Measurements from ENCODE around the gene RGS19.

Gene RGS19

DNA sequence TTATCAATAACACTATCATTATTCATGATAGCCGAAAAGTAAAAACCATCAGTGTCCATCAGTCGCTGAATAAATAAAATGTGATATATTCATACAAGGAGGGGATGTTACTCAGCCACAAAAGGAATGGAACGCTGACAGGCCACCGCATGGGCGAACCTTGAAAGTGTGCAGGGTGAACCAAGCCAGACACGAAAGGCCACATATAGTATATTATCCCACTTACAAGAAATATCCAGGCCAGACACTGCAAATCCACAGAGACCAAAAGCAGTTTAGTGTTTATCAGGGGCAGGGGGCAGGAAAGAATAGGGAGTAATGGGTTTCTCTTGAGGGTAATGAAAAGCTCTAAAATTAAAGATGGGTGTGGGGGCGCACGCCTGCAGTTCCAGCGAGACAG, 35.5 kb downstream of the RGS19 start:
- H3K36me3 ChIP-seq (ENCODE audit: control insufficient read depth, insufficient read depth, low read length): no peaks in the 10 kb centered on the region
- no peak overlapping the region for H3K4me3 ChIP-seq (ENCODE audit: low read depth, low read length)
- H3K9me3 ChIP-seq (ENCODE audit: control insufficient read depth, insufficient read depth, low read length): no peaks in the 10 kb centered on the region
- peaks cover 79% of the 10 kb centered on the region for H3K27me3 ChIP-seq (ENCODE audit: control insufficient read depth, insufficient read depth, low read length)
- H3K9ac ChIP-seq (ENCODE audit: low read depth, low read length): no peak overlapping the region
- H3K4me1 ChIP-seq (ENCODE audit: control insufficient read depth, insufficient read depth, low read length): no peaks in the 10 kb centered on the region

DNA sequence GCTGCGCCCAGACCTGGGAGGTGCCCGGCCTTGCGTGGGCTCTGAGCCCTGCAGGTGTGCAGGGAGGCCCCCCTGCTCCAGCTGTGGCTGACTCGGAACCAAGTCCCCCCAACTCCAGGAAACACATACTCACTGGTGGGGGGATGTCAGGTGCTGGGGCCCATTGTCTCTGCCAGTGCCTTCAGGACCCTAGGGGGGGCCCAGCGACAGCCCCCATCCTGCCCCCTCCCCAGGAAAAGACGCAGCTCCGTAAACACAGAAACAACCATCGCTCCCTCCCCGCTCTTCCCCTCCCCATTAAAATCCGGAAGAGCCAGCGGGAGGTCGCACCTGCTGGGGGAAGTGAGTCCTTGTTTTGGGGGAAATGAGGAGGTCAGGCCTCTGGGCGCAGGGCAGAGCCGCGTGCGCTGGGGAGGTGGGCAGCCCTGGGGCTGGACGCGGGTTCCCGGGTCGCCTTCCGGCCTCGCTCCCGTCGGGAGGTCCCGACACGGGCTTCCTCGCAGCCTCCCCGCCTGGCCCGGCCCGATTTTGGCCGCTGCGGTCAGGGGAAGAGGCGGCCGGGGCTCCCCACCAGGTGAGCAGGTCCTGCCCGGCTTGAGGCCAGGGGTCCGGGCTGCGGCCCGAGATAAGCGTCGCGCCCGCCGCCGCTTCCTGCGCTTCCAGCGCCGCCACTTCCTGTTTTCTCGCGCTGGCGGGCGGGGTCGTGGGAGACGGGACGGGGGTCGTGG, 37.1 kb downstream of the RGS19 start:
- Histone ChIP-seq H3K9ac (ENCODE audit: low read depth, low read length) (no peak overlapping the region), H3K36me3 (ENCODE audit: control insufficient read depth, insufficient read depth, low read length) (no peaks in the 10 kb centered on the region), H3K4me1 (ENCODE audit: control insufficient read depth, insufficient read depth, low read length) (no peaks in the 10 kb centered on the region), H3K4me3 (ENCODE audit: low read depth, low read length) (peak overlapping the region; percentile 46), H3K27me3 (ENCODE audit: control insufficient read depth, insufficient read depth, low read length) (peaks cover 67% of the 10 kb centered on the region), H3K9me3 (ENCODE audit: control insufficient read depth, insufficient read depth, low read length) (no peaks in the 10 kb centered on the region)

- no peaks in the 10 kb centered on the region for H3K9me3 ChIP-seq (ENCODE audit: control insufficient read depth, insufficient read depth, low read length)
- H3K4me1 ChIP-seq (ENCODE audit: control insufficient read depth, insufficient read depth, low read length): no peaks in the 10 kb centered on the region
- H3K9ac ChIP-seq (ENCODE audit: low read depth, low read length): no peak overlapping the region
- H3K27me3 ChIP-seq (ENCODE audit: control insufficient read depth, insufficient read depth, low read length): peaks cover 63% of the 10 kb centered on the region
- H3K36me3 ChIP-seq (ENCODE audit: control insufficient read depth, insufficient read depth, low read length): no peaks in the 10 kb centered on the region
- H3K4me3 ChIP-seq (ENCODE audit: low read depth, low read length): peak overlapping the region; percentile 46
Observed at GRCh38 chr20:64041781-64042053, 37.6 kb downstream of the RGS19 start.

DNA sequence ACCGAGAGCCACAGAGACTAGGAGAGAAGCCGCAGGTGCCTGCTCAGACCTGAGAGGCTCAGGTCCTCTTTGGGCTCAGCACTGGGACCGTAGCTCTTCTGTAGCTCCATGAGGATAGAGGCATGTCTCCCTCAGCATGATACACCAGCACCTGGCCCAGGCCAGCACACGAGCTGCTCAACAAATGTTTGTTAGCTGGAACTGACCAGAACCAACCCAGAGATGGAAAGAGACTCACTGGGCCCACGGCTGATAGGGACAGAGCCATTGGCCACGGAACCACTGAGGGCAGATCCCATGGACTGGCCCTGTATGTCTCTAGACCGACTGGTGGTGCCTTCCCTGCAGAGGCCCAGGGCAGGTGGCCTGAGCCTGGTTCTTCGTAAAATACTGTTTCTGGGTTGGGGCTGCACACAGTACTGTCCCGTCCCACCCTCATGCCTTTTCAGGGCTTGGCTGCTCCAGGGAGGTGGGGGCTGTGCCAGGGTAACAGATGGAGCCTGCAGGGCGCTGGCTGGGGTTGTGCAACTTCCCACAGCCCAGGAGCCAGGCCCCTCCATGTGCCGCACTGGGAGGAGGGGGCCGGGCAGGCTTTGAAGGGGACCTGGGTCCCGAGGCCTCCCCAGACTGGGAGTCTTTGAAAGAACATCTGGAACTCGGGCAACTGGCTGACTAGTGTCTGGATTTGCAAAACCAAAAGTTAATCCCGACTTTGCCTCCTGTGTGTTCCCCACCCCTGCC, 38.1 kb downstream of the RGS19 start:
- no peaks in the 10 kb centered on the region for H3K36me3 ChIP-seq (ENCODE audit: control insufficient read depth, insufficient read depth, low read length)
- H3K4me3 ChIP-seq (ENCODE audit: low read depth, low read length): no peak overlapping the region
- peaks cover 57% of the 10 kb centered on the region for H3K27me3 ChIP-seq (ENCODE audit: control insufficient read depth, insufficient read depth, low read length)
- no peaks in the 10 kb centered on the region for H3K9me3 ChIP-seq (ENCODE audit: control insufficient read depth, insufficient read depth, low read length)
- H3K9ac ChIP-seq (ENCODE audit: low read depth, low read length): no peak overlapping the region
- H3K4me1 ChIP-seq (ENCODE audit: control insufficient read depth, insufficient read depth, low read length): no peaks in the 10 kb centered on the region

- H3K9me3 ChIP-seq (ENCODE audit: control insufficient read depth, insufficient read depth, low read length): no peaks in the 10 kb centered on the region
- peaks cover 50% of the 10 kb centered on the region for H3K27me3 ChIP-seq (ENCODE audit: control insufficient read depth, insufficient read depth, low read length)
- H3K9ac ChIP-seq (ENCODE audit: low read depth, low read length): no peak overlapping the region
- H3K4me3 ChIP-seq (ENCODE audit: low read depth, low read length): no peak overlapping the region
- H3K36me3 ChIP-seq (ENCODE audit: control insufficient read depth, insufficient read depth, low read length): no peaks in the 10 kb centered on the region
- no peaks in the 10 kb centered on the region for H3K4me1 ChIP-seq (ENCODE audit: control insufficient read depth, insufficient read depth, low read length)
Observed at GRCh38 chr20:64040231-64041039, 38.9 kb downstream of the RGS19 start.

- H3K4me3 ChIP-seq (ENCODE audit: low read depth, low read length): peak overlapping the region; percentile 58
- H3K9ac ChIP-seq (ENCODE audit: low read depth, low read length): no peak overlapping the region
- H3K4me1 ChIP-seq (ENCODE audit: control insufficient read depth, insufficient read depth, low read length): no peaks in the 10 kb centered on the region
- H3K9me3 ChIP-seq (ENCODE audit: control insufficient read depth, insufficient read depth, low read length): no peaks in the 10 kb centered on the region
- H3K36me3 ChIP-seq (ENCODE audit: control insufficient read depth, insufficient read depth, low read length): peaks cover 2% of the 10 kb centered on the region
- peaks cover 47% of the 10 kb centered on the region for H3K27me3 ChIP-seq (ENCODE audit: control insufficient read depth, insufficient read depth, low read length)
Observed at GRCh38 chr20:64039293-64040160, 39.8 kb downstream of the RGS19 start.

DNA sequence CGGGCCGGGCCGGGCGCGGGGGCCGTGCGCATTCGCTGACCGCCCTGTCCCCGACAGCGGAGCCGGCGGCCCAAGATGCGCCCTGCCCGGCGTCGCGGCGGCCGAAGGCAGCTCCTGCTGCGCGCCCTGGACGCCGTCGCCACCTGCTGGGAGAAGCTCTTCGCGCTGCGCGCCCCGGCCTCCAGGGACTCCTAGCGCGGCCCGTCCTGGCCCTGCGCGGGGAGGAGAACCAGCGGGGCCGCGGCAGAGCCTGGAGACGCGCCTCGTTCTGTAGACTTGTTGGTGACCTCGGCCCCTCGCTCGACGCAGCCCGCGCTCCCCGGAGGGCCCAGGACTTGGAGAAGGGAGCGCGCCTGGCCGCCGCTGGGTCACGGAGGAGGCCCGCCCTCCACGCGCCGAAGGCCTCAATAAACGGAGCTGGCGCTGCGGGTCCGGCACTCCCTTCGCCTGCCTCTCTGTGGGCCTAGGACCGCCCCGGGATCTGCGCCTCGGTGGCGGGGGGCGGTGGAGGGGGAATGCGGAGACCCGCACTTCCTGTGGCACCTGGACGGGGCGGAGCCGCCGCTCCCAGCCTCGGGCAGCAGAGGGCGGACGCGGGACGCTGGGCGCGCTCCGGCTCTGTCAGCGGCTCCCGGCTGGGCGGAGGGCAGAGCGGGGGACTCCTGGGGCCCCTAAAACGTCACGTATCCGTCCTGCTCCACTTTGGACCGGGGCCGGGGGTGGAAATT, 40.6 kb downstream of the RGS19 start:
- Histone ChIP-seq H3K9me3 (ENCODE audit: control insufficient read depth, insufficient read depth, low read length) (no peaks in the 10 kb centered on the region), H3K9ac (ENCODE audit: low read depth, low read length) (peak overlapping the region; percentile 47), H3K27me3 (ENCODE audit: control insufficient read depth, insufficient read depth, low read length) (peaks cover 40% of the 10 kb centered on the region), H3K4me1 (ENCODE audit: control insufficient read depth, insufficient read depth, low read length) (no peaks in the 10 kb centered on the region), H3K4me3 (ENCODE audit: low read depth, low read length) (peak overlapping the region; percentile 58), H3K36me3 (ENCODE audit: control insufficient read depth, insufficient read depth, low read length) (peaks cover 9% of the 10 kb centered on the region)

DNA sequence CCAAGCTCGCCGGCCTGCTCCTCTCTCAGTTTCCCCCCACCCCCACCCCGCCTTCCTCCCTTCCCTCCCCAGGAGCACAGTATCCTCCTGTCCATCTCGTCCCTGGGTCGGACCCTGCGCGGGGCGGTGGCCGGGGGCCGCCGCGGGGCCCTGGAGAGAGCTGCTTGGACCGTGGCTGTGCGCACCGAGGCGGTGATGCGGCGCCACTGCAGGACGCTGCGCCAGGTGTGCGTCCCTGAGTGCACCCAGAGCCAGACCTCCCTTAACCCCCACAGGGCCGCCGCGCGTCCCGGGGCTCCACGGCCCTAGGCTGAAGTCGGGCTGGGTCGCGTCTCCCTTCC, 41.1 kb downstream of the RGS19 start:
- H3K9ac ChIP-seq (ENCODE audit: low read depth, low read length): no peak overlapping the region
- H3K4me1 ChIP-seq (ENCODE audit: control insufficient read depth, insufficient read depth, low read length): no peaks in the 10 kb centered on the region
- peaks cover 35% of the 10 kb centered on the region for H3K27me3 ChIP-seq (ENCODE audit: control insufficient read depth, insufficient read depth, low read length)
- H3K36me3 ChIP-seq (ENCODE audit: control insufficient read depth, insufficient read depth, low read length): peaks cover 9% of the 10 kb centered on the region
- peak overlapping the region; percentile 58 for H3K4me3 ChIP-seq (ENCODE audit: low read depth, low read length)
- no peaks in the 10 kb centered on the region for H3K9me3 ChIP-seq (ENCODE audit: control insufficient read depth, insufficient read depth, low read length)

- Histone ChIP-seq H3K36me3 (ENCODE audit: control insufficient read depth, insufficient read depth, low read length) (peaks cover 9% of the 10 kb centered on the region), H3K4me3 (ENCODE audit: low read depth, low read length) (peak overlapping the region; percentile 58), H3K9ac (ENCODE audit: low read depth, low read length) (no peak overlapping the region), H3K9me3 (ENCODE audit: control insufficient read depth, insufficient read depth, low read length) (no peaks in the 10 kb centered on the region), H3K4me1 (ENCODE audit: control insufficient read depth, insufficient read depth, low read length) (no peaks in the 10 kb centered on the region), H3K27me3 (ENCODE audit: control insufficient read depth, insufficient read depth, low read length) (peaks cover 35% of the 10 kb centered on the region)
Observed at GRCh38 chr20:64037498-64038213, 41.7 kb downstream of the RGS19 start.

DNA sequence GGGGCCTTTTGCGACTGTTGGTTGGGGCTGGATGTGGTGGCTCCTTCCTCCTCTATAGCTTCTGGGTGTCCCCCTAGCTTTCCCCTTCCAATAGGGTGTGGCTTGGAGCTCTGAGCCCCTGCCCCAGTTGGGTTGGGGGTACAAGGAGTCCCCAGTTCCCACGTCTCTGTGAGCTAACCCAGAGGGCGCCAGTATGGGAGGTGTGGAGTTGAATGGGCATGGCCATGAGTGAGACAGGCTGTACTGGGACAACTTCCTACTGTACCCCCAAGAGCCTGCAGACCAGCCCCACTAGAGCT, 42.2 kb downstream of the RGS19 start:
- no peaks in the 10 kb centered on the region for H3K9me3 ChIP-seq (ENCODE audit: control insufficient read depth, insufficient read depth, low read length)
- peaks cover 13% of the 10 kb centered on the region for H3K36me3 ChIP-seq (ENCODE audit: control insufficient read depth, insufficient read depth, low read length)
- H3K27me3 ChIP-seq (ENCODE audit: control insufficient read depth, insufficient read depth, low read length): peaks cover 33% of the 10 kb centered on the region
- H3K9ac ChIP-seq (ENCODE audit: low read depth, low read length): no peak overlapping the region
- no peaks in the 10 kb centered on the region for H3K4me1 ChIP-seq (ENCODE audit: control insufficient read depth, insufficient read depth, low read length)
- H3K4me3 ChIP-seq (ENCODE audit: low read depth, low read length): no peak overlapping the region
